ENCODE data around the gene OR52K2.
A peak's percentile ranks its signal among the peaks of the same experiment; 100 is the strongest.
"Not testable (repeated sequence)": the region's sequence is repeated elsewhere in the genome, so short reads cannot be mapped to it uniquely, and the experiment has no call there.

The OR52K2 gene

DNA sequence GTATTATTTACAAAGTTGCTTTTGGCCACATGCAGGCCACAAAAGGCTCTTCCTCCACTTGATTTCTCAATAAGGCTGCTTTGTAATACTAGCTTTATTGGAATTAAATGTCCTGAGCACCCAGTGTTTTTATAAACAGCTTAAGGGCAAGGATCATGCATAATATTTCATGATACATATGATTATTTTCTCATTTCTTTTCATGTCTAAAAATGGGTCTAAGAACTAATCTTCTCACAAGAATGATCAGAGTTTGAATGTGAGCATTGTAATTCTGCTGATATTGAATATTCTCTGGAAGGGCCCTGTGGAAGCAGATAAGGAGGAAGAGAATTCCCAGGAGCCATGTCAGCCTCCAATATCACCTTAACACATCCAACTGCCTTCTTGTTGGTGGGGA is at the start of gene OR52K2:
OR52K2 (plus strand) TSS at position 301 of the 400 bp plus-strand sequence; CDS start at position 346, 45 bp downstream.
- no peak for DNase-seq

- not testable (repeated sequence) for DNase-seq
These were observed 42.9 kb upstream of the OR52K2 start for GRCh38 chr11:4406206-4406605.

DNA sequence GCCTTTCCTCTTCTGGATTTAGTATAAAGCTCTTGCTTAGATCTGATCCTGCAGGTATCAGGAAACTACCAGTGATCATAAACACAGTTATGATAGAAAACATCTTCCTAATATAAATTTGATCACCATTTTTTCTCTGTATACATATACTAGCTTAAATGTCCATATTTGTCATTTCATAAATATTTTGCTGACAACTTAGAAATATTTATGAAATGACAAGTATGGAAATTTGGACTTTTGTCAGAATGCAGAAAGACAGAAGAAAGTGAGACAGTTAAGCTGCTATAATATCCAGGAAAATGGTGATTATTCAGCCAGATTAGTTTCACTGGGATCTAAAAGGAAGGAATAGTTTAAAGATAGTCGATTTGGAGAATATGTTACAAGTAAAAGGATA is 32.8 kb upstream of the OR52K2 start:
- DNase-seq, result no peak

- no peak for DNase-seq
These were observed 32.3 kb upstream of the OR52K2 start for GRCh38 chr11:4416816-4417215.

DNA sequence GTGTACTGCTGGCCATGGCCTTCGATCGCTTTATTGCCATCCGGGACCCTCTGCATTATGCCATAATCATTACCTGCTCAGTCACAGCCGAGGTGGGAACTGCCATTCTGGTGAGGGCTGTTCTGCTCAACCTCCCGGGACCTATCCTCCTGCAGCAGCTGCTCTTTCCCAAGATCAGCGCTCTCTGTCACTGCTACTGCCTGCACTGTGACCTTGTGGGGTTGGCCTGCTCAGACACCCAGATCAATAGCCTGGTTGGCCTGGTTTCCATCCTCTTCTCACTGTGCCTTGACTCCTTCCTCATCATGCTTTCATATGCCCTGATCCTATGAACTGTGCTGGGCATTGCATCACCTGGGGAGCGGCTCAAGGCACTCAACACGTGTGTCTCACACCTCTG is 30.7 kb upstream of the OR52K2 start:
- DNase-seq, result no peak

- no peak for DNase-seq
These were observed 19.0 kb upstream of the OR52K2 start for GRCh38 chr11:4430051-4430450.

GRCh38 chr11:4433856-4434255 is 15.2 kb upstream of the OR52K2 start:
- DNase-seq, result no peak

GRCh38 chr11:4436411-4436810 is 12.7 kb upstream of the OR52K2 start:
- DNase-seq, result no peak

GRCh38 chr11:4441515-4441914 is 7.6 kb upstream of the OR52K2 start:
- DNase-seq, result no peak

GRCh38 chr11:4443232-4443891 is 5.7 kb upstream of the OR52K2 start:
- no peak for DNase-seq

GRCh38 chr11:4453118-4453517 is 4.0 kb downstream of the OR52K2 start:
- DNase-seq, result no peak

DNA sequence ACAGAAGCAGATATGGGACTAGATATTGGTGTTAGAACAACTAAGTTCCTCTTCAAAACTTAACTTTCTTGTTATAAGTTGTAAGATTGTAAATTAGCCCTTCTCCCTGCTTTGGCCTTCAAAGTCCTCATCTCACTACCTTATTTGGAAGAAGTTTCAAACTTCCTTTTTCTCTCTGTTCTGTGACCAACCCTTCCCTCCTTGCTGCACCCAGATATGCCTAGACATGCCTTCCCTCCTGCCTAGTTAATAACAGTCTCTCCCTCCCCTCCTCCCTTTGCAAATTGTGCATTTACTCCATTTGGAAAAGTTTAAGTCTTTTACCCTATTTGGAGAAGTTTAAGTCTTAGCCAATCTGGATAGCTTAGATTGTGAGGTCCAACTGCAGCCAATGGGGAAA is 4.9 kb downstream of the OR52K2 start:
- DNase-seq, result no peak

- DNase-seq, result no peak
These were observed 6.3 kb downstream of the OR52K2 start for GRCh38 chr11:4455419-4455818.

DNA sequence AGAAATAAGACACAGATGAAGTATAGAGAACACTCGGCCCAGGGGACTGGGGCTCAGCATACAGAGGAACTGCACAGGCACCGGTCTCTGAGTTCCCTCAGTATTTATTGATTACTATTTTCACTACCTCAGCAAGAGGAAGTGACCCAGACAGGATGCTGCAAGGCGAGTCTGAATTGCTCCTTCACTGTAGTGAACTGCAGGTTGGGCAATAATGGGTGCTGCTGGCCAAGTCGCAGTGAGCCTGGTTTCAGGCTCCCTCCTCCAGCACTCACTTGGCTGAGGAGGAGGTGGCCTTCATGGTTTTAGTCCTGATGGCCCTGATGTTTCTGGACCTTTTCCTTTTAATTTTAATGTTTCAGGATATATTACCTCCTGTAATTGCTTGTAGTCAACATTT is 10.4 kb downstream of the OR52K2 start:
- peak; percentile 8 for DNase-seq

DNA sequence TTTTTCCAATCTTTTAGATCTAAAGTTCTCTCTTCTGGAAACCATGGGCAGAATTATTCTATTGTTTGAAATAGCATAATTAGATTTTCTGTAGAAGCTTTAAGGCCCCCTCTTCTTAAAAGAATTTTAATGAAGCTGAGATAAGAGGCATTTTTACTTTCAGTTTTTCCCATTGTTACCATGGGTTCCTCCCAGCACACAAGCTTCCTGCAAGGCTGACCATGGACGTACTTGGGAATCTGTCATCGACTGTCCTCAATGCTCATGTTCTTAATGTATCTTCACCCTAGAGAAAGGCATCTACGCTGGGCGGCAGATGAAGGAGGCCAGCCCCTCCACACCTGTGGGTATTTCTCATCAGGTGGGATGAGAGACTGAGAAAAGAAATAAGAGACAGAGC is 11.1 kb downstream of the OR52K2 start:
- DNase-seq, result no peak

- no peak for DNase-seq
These were observed 15.4 kb downstream of the OR52K2 start for GRCh38 chr11:4464216-4465159.

DNA sequence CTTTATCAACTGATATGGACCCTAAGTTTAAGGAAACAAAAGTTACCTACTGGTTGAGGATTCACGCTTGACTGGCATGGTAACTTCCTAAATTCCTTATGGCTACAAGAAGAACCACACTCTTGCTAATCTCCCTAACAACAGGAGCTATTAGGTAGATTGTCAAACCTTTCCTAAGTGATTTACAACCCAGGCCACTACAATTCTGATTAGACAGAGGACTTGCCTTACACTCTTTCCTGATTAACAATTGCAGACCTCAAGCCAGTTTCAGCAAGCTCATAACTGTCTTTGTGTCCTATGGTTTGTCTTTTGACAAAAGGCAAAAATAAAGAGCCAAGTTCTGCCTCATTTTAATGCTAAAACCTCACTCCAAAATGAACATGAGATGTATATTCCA is 16.3 kb downstream of the OR52K2 start:
- no peak for DNase-seq

DNA sequence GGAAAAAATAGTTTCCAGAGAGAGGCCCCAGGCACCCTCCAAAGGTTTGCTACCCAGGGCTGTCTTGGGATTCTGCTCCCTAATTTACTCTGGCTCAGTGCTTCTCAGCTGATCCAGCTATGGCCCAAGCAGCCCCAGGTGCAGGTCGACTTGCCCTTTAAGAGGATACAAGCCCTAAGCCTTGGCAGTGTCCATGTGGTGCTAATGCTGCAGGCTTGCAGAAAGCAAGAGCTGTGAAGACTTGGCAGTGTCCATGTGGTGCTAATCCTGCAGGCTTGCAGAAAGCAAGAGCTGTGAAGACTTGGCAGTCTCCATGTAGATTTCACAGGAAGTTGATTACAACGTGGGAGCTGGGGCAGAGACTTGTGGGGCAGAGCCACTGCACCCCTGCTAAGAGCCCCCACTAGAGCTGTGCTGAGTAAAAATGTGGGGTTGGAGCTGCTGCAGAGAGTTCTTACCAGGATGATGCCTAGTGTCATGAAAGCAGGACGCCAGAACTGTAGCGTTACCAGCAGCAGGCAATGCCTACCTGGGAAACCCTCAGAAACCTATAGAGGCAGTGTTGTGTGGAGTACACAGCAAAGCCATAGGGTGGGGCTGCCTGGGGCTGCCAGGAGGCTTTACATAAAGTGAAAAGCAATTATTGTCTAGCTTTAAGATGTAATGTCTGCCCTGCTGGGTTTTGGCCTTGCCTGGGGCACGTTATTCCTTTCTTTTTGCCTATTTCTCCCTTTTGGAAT is 17.2 kb downstream of the OR52K2 start:
- no peak for DNase-seq

- DNase-seq, result no peak
These were observed 17.9 kb downstream of the OR52K2 start for GRCh38 chr11:4466871-4467442.

GRCh38 chr11:4467811-4468606 is 18.9 kb downstream of the OR52K2 start:
- DNase-seq, result no peak

GRCh38 chr11:4479644-4480043 is 30.5 kb downstream of the OR52K2 start:
- DNase-seq, result no peak

GRCh38 chr11:4480577-4481239 is 31.6 kb downstream of the OR52K2 start:
- no peak for DNase-seq

Measured in NK-92 treated with Interleukin-12 subunit alpha and Interleukin-12 subunit beta, amount 100 ng/mL, for 24 hours (cell line).